GM19025 (cell line): Measurements from ENCODE around the gene TUBB8.
"Not testable (repeated sequence)": the region's sequence is repeated elsewhere in the genome, so short reads cannot be mapped to it uniquely, and the experiment has no call there.

Experiments
- ATAC-seq: cut with Tn5 transposase; IDR thresholded peaks from one replicate; pipeline ENCODE4 v1.9.1; 2021; ENCODE audit warnings: mild to moderate bottlenecking, low read depth, moderate library complexity; ENCODE audit not compliant: unreplicated experiment

The TUBB8 gene

DNA sequence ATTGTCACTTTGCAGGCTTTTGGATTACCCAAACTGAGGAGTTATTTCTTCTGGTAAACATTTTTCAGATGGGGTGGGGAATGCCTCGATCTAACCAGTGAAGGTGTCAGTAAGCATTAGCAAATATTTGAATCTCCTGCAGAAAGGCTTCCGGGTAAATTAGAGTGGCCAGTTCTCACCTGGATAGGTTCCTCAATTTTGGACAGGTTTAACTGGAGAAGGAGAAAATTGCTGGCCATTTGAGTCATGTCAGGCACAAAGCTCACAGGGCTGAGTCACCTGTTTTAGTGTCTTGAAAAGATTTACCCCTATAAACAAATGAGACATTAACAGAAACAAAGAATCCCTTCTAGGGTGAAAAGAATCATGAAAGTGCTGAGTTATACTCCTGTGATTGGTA lies 830 bp upstream of the TUBB8 start:
- not testable (repeated sequence) for ATAC-seq

DNA sequence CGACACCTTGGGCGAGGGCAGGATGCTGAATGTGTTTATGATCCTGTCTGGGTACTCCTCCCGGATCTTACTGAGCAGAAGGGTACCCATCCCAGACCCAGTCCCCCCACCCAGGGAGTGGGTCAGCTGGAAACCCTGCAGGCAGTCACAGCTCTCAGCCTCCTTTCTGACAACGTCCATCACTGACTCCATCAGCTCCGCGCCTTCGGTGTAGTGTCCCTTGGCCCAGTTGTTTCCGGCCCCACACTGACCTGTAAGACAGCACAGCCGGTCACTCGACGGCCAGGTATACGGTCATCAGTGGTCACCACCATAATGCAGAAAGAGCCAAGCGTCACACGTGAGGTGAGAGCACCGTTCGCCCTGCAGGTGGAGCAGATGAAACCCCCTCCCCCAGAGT lies 1.2 kb downstream of the TUBB8 start:
- not testable (repeated sequence) for ATAC-seq

DNA sequence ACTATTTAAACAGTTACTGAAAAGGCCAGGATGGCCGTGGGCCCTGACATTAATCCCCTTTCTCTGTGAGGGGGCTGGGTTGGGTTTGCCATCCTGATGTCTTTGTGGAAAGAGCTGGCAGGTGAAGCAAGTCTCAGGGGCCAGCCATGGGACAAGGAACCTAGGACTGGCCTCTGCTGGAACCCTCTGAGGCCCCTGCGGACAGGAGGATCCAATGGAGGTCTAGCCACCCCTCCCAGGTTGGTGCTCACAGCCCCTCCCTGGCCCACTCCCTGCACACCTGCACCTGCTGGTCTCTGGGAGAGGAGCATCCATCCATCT lies 35.8 kb downstream of the TUBB8 start:
- not testable (repeated sequence) for ATAC-seq

DNA sequence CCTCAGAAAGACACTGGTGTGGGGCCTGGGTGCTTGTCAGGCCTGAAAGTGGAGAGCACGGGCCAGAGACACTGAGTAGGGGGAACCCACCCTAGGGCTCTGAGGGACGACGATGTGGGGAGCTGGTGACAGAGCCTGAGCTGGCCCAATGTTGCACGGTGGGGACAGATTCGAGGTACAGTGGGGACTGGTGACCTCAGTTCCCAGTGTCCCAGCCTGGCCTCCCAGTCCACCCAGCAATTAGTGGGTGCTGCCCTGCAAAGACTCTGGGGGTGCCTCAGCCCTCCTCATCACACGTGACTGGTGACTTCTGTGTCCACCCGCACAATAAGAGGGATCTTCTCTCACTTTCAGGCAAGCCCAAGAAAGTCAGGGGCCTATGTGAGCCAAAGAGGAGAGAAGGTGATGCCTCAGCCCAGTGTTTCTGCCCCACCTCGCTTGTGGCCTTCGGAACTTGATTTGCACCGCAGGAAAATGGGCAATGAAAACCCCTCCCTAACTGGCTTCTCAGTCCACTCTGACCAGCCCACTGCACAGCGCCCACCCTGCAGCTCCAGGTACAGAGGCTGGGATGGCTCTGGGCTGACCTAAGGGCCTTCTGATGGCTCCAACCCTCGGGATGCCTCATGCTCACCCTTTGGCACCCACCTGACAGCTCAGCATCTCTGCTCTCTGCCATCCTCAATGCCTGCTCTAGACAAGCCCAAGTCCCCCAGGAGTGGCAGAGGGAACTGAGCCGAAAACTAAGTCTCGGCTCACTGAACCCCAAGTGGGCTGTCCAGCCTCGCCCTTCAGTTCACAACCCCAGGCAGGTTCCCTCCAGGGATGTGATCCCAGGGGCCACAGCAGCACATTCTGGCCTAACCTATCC lies 36.4 kb downstream of the TUBB8 start:
- not testable (repeated sequence) for ATAC-seq

DNA sequence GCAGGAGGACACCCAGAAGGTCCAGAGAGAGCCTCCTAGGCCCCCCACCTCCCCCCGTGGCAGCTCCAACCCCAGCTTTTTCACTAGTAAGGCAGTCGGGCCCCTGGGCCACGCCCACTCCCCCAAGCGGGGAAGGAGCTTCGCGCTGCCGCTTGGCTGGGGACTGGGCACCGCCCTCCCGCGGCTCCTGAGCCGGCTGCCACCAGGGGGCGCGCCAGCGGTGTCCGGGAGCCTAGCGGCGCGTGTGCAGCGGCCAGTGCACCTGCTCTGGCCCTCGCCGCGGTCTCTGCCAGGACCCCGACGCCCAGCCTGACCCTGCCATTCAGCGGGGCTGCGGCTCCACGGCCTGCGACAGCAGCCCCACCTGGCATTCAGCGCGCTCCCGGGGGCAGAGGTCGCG lies 37.8 kb downstream of the TUBB8 start:
- ATAC-seq: not testable (repeated sequence)

DNA sequence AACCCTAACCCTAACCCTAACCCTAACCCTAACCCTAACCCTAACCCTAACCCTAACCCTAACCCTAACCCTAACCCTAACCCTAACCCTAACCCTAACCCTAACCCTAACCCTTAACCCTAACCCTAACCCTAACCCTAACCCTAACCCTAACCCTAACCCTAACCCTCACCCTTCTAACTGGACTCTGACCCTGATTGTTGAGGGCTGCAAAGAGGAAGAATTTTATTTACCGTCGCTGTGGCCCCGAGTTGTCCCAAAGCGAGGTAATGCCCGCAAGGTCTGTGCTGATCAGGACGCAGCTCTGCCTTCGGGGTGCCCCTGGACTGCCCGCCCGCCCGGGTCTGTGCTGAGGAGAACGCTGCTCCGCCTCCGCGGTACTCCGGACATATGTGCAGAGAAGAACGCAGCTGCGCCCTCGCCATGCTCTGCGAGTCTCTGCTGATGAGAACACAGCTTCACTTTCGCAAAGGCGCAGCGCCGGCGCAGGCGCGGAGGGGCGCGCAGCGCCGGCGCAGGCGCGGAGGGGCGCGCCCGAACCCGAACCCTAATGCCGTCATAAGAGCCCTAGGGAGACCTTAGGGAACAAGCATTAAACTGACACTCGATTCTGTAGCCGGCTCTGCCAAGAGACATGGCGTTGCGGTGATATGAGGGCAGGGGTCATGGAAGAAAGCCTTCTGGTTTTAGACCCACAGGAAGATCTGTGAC lies 38.7 kb downstream of the TUBB8 start:
- not testable (repeated sequence) for ATAC-seq
